Kidney (tissue), 14 donors: Measurements from ENCODE around the gene SCARB1. TPM values are rescaled to one million over a fixed set of nuclear protein-coding genes. Genes with fewer than 3 reads are reported as not detected.
A peak's percentile ranks its signal among the peaks of the same experiment; 100 is the strongest.

Experiments
- DNase-seq, 5 donors: peaks; one replicate each; pipeline ENCODE4 v3.0.0-alpha.2; 2013 to 2020
- FAIRE-seq: peaks from 2 replicates; lab custom pipeline; 2012; peaks lifted over from hg19 to GRCh38; lab: Jason Lieb, UNC
- H3K27ac ChIP-seq, 2 donors: one replicate each; pipeline ENCODE4 v1.7.0; 2013; ENCODE audit warnings: low read depth in 2 of 2, low read length in 2 of 2, inconsistent platforms in 1 of 2
- H3K27me3 ChIP-seq: one replicate; pipeline ENCODE4 v1.7.1; 2013; ENCODE audit warnings: low read length, inconsistent platforms; ENCODE audit not compliant: control insufficient read depth, insufficient read depth
- H3K36me3 ChIP-seq, 3 donors: one replicate each; pipeline versions ENCODE4 v1.7.0 to v1.7.1; 2013; ENCODE audit warnings: low read length in 3 of 3, control low read depth in 1 of 3, inconsistent platforms in 1 of 3; ENCODE audit not compliant: insufficient read depth in 3 of 3, control insufficient read depth in 2 of 3
- H3K4me1 ChIP-seq, 3 donors: one replicate each; pipeline versions ENCODE4 v1.7.0 to v1.7.1; 2013; ENCODE audit warnings: low read length in 3 of 3, inconsistent platforms in 1 of 3, low read depth in 1 of 3; ENCODE audit not compliant: control insufficient read depth in 2 of 3, insufficient read depth in 2 of 3
- H3K4me3 ChIP-seq, 3 donors: one replicate each; pipeline versions ENCODE4 v1.7.0 to v1.8.1; 2013; ENCODE audit warnings: low read length in 3 of 3, control low read depth in 1 of 3, inconsistent platforms in 1 of 3
- H3K9ac ChIP-seq, 3 donors: one replicate each; pipeline versions ENCODE4 v1.7.0 to v1.7.1; 2013; ENCODE audit warnings: low read length in 3 of 3, control low read depth in 1 of 3, inconsistent platforms in 1 of 3
- H3K9me3 ChIP-seq, 3 donors: one replicate each; pipeline versions ENCODE4 v1.7.0 to v1.7.1; 2013; ENCODE audit warnings: low read length in 3 of 3, control low read depth in 1 of 3, inconsistent platforms in 1 of 3; ENCODE audit not compliant: control insufficient read depth in 2 of 3, insufficient read depth in 1 of 3
- intact Hi-C: fragments of 100-400 bp; cut with DNase I; formaldehyde crosslinking; loops from one replicate; pipeline ENCODE4 v1.11.1; 2022
- polyA plus RNA-seq: library from polyadenylated mRNA; stranded (reverse); fragments of 350-450 nt; fragmentation: Illumina TruSeq; extraction: RNeasy Lipid Tissue Mini Kit (QIAGEN cat#74804); gene quantifications from one replicate; pipeline ENCODE4 v1.2.3, GENCODE V29; 2014; ENCODE audit warnings: low read depth, low replicate concordance; ENCODE audit not compliant: insufficient read depth
- total RNA-seq: library from RNA; stranded (reverse); fragmentation: NEBNext Ultra II Directional; extraction: Animal tissue kit (Norgen Biotek cat#: 25700); gene quantifications from one replicate; pipeline ENCODE4 v1.2.1, GENCODE V29; 2021
- TF ChIP-seq, protein P1 (sequence below): IDR thresholded peaks from 3 replicates; pipeline ENCODE4 v1.5.1; 2012; ENCODE audit warnings: mild to moderate bottlenecking, moderate library complexity, borderline replicate concordance; ENCODE audit not compliant: insufficient read depth; ENCODE audit errors: extremely low read depth
- donor health status: control.
- donor health status: control.
- donor health status: control.
- donor health status: control.
- donor health status: control.
- donor health status: DM: yes; HTN: yes; CAD: no.
- donor health status: Normal renal cell carcinoma (clear cell type).

Gene SCARB1
- total and polyA plus RNA-seq, 2 donors from 2014 or later, result 12.3 to 13.2 TPM

DNA sequence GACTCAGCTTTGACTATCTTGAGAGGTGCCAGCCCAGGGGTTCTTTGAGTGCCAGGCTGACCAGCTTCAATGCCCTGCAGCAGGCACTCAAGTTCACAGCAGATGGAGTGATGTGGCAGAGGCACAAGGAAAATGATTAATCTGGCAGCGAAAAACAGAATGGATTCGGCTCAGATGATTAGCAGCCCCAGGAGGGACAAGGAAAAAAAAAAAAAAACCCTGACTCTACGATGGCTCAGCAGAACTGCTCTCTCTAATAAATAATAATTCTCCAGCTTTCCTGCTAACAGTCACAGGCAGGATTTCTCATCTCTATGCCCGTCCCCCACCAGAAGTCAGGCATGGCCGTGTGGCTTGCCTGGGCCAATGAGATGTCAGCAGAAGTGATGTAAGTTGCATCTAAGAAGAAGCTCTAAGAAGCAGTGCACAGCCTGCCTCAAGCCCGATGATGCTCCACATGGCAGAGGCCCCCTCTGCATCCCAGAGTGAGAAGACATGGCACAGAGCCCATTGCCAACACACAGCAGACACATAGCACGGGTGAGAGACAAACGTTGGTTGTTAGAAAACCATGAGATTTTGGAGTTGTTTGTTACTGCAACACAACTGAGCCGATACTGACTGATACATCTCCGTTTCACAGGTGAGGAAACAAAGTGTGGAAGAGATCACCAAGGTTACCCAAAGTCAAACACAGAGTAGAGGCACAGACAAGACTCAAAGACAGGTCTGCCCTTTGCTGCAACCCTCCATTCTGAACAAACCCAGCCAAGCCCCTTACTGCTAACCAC, 111.0 kb downstream of the SCARB1 start:
- Histone ChIP-seq H3K4me1 (peaks cover 3 to 34% (median 25%) of the 10 kb centered on the region in 3 donors), H3K27ac (peak overlapping the region; percentile 7 to 59), H3K4me3 (no peak overlapping the region), H3K9ac (no peak overlapping the region), H3K36me3 (no peaks in the 10 kb centered on the region), H3K9me3 (no peaks in the 10 kb centered on the region), H3K27me3 (no peaks in the 10 kb centered on the region)
- DNase-seq, result no peak
- no peak for FAIRE-seq
- intact Hi-C loops, result no loop called here
- TF ChIP-seq, protein P1, sequence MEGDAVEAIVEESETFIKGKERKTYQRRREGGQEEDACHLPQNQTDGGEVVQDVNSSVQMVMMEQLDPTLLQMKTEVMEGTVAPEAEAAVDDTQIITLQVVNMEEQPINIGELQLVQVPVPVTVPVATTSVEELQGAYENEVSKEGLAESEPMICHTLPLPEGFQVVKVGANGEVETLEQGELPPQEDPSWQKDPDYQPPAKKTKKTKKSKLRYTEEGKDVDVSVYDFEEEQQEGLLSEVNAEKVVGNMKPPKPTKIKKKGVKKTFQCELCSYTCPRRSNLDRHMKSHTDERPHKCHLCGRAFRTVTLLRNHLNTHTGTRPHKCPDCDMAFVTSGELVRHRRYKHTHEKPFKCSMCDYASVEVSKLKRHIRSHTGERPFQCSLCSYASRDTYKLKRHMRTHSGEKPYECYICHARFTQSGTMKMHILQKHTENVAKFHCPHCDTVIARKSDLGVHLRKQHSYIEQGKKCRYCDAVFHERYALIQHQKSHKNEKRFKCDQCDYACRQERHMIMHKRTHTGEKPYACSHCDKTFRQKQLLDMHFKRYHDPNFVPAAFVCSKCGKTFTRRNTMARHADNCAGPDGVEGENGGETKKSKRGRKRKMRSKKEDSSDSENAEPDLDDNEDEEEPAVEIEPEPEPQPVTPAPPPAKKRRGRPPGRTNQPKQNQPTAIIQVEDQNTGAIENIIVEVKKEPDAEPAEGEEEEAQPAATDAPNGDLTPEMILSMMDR, result no peak

DNA sequence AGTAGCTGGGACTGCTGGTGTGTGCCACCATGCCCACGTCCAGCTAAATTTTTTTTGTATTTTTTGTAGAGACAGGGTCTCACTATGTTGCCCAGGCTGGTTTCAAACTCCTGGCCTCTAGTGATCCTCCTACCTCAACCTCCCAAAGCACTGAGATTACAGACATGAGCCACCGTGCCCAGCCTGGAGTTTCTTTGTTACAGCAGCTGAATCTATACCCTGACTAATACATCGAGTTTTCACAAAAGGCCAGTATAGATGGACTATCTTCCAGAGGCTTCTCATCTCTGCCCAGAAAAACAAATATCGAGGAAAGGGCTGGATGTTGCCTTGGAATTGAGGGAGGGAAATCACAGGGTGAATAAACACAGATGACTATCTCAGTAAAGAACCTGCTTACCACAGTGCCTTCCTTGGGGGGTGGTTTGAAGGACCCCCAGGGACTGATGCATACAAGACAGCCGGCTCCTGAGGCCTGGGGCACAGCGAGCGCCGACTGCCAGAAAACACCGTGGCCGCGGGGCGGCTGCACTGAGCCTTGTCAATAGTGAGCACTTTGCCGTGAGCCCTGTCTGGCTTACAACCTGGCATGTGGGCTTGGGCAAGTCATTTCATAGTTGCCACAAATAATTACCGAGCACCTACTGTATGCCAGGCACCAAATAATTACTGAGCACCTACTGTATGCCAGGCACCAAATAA, 111.9 kb downstream of the SCARB1 start:
- no peaks in the 10 kb centered on the region for H3K27me3 ChIP-seq
- H3K4me1 ChIP-seq, result peaks cover 3 to 41% (median 32%) of the 10 kb centered on the region in 3 donors
- peak overlapping the region in 1 of 3 donors; percentile 13 for H3K9ac ChIP-seq
- TF ChIP-seq, protein P1, result no peak
- intact Hi-C loops, result no loop called here
- no peaks in the 10 kb centered on the region for H3K36me3 ChIP-seq
- H3K9me3 ChIP-seq, result no peaks in the 10 kb centered on the region
- H3K4me3 ChIP-seq, result no peak overlapping the region
- FAIRE-seq (no peak), DNase-seq (no peak)
- peak overlapping the region; percentile 53 to 59 for H3K27ac ChIP-seq

DNA sequence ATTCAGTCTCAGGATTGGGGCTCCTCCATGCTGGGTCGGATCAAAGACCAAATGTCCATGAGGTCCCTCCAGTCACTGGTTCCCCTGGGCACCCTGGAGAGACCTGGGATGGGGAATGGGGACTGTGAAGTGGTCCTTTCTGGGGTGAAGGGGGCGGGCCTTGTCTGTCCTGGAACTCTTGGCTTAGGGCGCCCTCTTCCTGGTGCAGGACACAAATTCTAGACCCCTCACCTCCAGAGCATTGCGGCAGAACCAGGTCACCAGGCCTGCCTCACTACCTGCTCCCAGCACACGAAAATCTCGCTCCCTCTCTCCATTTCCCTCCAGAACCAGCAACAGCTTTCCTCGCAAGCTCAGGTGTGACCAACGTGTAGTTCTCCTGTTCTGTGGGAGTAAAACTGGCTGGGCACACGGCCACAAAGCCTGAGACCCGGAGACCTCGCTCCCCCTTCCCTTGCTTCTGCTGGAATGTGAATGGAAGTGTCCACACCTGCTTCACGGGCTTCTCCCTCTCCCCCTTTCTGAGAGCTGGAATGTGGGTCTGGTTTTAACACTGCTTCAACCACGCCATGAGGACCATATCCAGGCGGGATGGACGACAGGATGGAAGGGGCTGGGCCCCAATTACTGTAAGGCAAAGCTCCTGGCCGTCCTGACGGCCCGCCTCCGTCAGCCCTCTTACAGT, 112.7 kb downstream of the SCARB1 start:
- intact Hi-C loops, result no loop called here
- no peaks in the 10 kb centered on the region for H3K27me3 ChIP-seq
- H3K27ac ChIP-seq, result peak overlapping the region; percentile 29 to 55
- FAIRE-seq (no peak), DNase-seq (peak in 2 of 5 donors; percentile 75 to 84)
- H3K9me3 ChIP-seq, result no peaks in the 10 kb centered on the region
- H3K4me3 ChIP-seq, result no peak overlapping the region
- no peaks in the 10 kb centered on the region for H3K36me3 ChIP-seq
- peaks cover 7 to 47% (median 40%) of the 10 kb centered on the region in 3 donors for H3K4me1 ChIP-seq
- TF ChIP-seq, protein P1, result no peak
- H3K9ac ChIP-seq, result peak overlapping the region in 1 of 3 donors; percentile 13
